Osteocyte (in vitro differentiated cells): ENCODE measurements around the gene TLCD3B. TPM values are rescaled to one million over a fixed set of nuclear protein-coding genes. Genes with fewer than 3 reads are reported as not detected.

ENCODE experiments used
- DNase-seq: peaks from one replicate; pipeline ENCODE4 v3.0.0; 2021; ENCODE audit warnings: mixed read lengths; ENCODE audit not compliant: unreplicated experiment; ENCODE audit errors: extremely low spot score
- H3K27ac Mint-ChIP-seq: one replicate; pipeline ENCODE4 v1.8.0; 2021; ENCODE audit warnings: mild to moderate bottlenecking, mixed read lengths; ENCODE audit not compliant: unreplicated experiment
- H3K27me3 Mint-ChIP-seq: one replicate; pipeline ENCODE4 v1.8.0; 2021; ENCODE audit warnings: mixed read lengths; ENCODE audit not compliant: unreplicated experiment
- H3K36me3 Mint-ChIP-seq: one replicate; pipeline ENCODE4 v1.8.0; 2021; ENCODE audit warnings: mixed read lengths; ENCODE audit not compliant: unreplicated experiment
- H3K4me1 Mint-ChIP-seq: one replicate; pipeline ENCODE4 v1.8.0; 2021; ENCODE audit warnings: mixed read lengths; ENCODE audit not compliant: unreplicated experiment
- H3K4me3 Mint-ChIP-seq: one replicate; pipeline ENCODE4 v1.8.0; 2021; ENCODE audit warnings: mild to moderate bottlenecking, moderate library complexity, mixed read lengths; ENCODE audit not compliant: unreplicated experiment
- H3K9me3 Mint-ChIP-seq: one replicate; pipeline ENCODE4 v1.8.0; 2021; ENCODE audit warnings: mixed read lengths; ENCODE audit not compliant: unreplicated experiment
- total RNA-seq: library from RNA; stranded (reverse); gene quantifications from 2 replicates; pipeline ENCODE4 v1.2.1, GENCODE V29; 2021
- TF ChIP-seq, protein P1 (sequence below): fragments of 200-600 bp; sonication (generic); IDR thresholded peaks from 2 replicates; pipeline ENCODE4 v1.5.0; 2021; ENCODE audit warnings: antibody characterized with exemption, mild to moderate bottlenecking, moderate library complexity

TLCD3B gene
- total RNA-seq, 1 donor from 2014 or later: 0.32 TPM

- Mint-ChIP-seq H3K9me3 (no peaks in the 10 kb centered on the region), H3K27me3 (no peaks in the 10 kb centered on the region), H3K27ac (no peak overlapping the region), H3K36me3 (peaks cover 3% of the 10 kb centered on the region), H3K4me3 (no peak overlapping the region), H3K4me1 (peaks cover 18% of the 10 kb centered on the region)
- TF ChIP-seq, protein P1, sequence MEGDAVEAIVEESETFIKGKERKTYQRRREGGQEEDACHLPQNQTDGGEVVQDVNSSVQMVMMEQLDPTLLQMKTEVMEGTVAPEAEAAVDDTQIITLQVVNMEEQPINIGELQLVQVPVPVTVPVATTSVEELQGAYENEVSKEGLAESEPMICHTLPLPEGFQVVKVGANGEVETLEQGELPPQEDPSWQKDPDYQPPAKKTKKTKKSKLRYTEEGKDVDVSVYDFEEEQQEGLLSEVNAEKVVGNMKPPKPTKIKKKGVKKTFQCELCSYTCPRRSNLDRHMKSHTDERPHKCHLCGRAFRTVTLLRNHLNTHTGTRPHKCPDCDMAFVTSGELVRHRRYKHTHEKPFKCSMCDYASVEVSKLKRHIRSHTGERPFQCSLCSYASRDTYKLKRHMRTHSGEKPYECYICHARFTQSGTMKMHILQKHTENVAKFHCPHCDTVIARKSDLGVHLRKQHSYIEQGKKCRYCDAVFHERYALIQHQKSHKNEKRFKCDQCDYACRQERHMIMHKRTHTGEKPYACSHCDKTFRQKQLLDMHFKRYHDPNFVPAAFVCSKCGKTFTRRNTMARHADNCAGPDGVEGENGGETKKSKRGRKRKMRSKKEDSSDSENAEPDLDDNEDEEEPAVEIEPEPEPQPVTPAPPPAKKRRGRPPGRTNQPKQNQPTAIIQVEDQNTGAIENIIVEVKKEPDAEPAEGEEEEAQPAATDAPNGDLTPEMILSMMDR: no peak
- DNase-seq: no peak
Measured at GRCh38 chr16:29999605-30000004, 31.5 kb downstream of the TLCD3B start.

GRCh38 chr16:29996766-29997250 lies 34.3 kb downstream of the TLCD3B start:
- DNase-seq: no peak
- H3K4me1 Mint-ChIP-seq: peaks cover 23% of the 10 kb centered on the region
- TF ChIP-seq, protein P1: no peak
- H3K36me3 Mint-ChIP-seq: no peaks in the 10 kb centered on the region
- H3K9me3 Mint-ChIP-seq: no peaks in the 10 kb centered on the region
- peak overlapping the region; percentile 95 for H3K27ac Mint-ChIP-seq
- H3K27me3 Mint-ChIP-seq: no peaks in the 10 kb centered on the region
- peak overlapping the region; percentile 99 for H3K4me3 Mint-ChIP-seq

- peak within 1 kb of the TSS; percentile 95 for H3K27ac Mint-ChIP-seq
- no peaks in the 10 kb centered on the region for H3K27me3 Mint-ChIP-seq
- H3K4me3 Mint-ChIP-seq: peak within 1 kb of the TSS; percentile 99
- peaks cover 23% of the 10 kb centered on the region for H3K4me1 Mint-ChIP-seq
- no peaks in the 10 kb centered on the region for H3K9me3 Mint-ChIP-seq
- DNase-seq: peak; percentile 99
- TF ChIP-seq, protein P1: no peak
- H3K36me3 Mint-ChIP-seq: no peaks in the 10 kb centered on the region
Measured at GRCh38 chr16:29995911-29996765, 34.9 kb downstream of the TLCD3B start, which contains the start of gene INO80E. INO80E (plus strand) TSS chr16:29996241; CDS start chr16:29996311, 70 bp downstream.

DNA sequence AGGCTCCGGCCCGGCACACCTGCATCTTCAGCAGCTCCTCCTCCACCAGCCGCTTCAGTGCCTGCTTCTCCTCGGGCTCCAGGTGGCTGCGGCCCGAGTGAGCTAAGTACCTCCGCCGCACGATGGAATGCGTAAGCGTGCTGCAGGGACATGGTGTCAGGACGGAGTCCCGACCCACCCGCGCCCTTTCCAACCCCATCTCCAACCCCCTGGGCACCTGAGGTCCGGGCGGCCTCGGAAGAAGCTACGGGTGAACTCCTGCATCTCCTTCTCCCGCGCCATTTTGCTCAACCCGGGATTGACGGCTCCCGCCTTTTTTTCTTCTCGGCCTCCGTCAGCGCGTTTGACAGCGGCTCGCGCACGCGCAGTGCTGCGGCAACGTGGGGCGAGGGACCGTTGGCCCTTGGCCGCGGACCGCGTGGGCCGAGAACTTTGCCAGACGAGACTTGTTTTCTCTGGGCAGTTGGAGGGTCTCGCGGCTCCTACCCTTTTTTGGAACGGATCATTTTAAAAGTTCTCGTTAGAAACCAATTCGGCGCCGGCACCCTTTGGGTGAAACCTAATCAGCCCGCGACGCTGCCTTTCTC lies 35.7 kb downstream of the TLCD3B start, which contains the start of gene HIRIP3:
Gene HIRIP3 (minus strand): TSS at position 294 of the 587 bp plus-strand sequence. CDS start 12 bp downstream, at position 282.
- peaks cover 3% of the 10 kb centered on the region for H3K36me3 Mint-ChIP-seq
- H3K4me1 Mint-ChIP-seq: peaks cover 23% of the 10 kb centered on the region
- no peaks in the 10 kb centered on the region for H3K27me3 Mint-ChIP-seq
- TF ChIP-seq, protein P1: no peak
- H3K4me3 Mint-ChIP-seq: peak within 1 kb of the TSS; percentile 99
- no peaks in the 10 kb centered on the region for H3K9me3 Mint-ChIP-seq
- DNase-seq: peak; percentile 95
- peak within 1 kb of the TSS; percentile 95 for H3K27ac Mint-ChIP-seq
